Gastrocnemius medialis (tissue), 4 donors: ENCODE measurements around the gene CRIP3.

Experiments used
- POLR2A ChIP-seq, 2 donors: fragments of 450-650 bp; IDR thresholded peaks; one replicate each; pipeline ENCODE4 v1.6.1; 2017; ENCODE audit warnings: antibody characterized with exemption in 2 of 2, mild to moderate bottlenecking in 2 of 2, moderate library complexity in 2 of 2
- TF ChIP-seq, protein P1 (sequence below), 5 experiments: fragments of 450-650 bp in 3 of 5; fragments of 200-600 bp in 2 of 5; sonication (generic) in 2 of 5; IDR thresholded peaks in 4 of 5; conservative IDR thresholded peaks in 1 of 5; 1 replicate in 4 of 5; 2 replicates in 1 of 5; pipeline ENCODE4 v1.5.1; 2016 to 2019; ENCODE audit warnings: antibody characterized with exemption in 5 of 5, mild to moderate bottlenecking in 3 of 5, moderate library complexity in 3 of 5

- TF ChIP-seq, protein P1, sequence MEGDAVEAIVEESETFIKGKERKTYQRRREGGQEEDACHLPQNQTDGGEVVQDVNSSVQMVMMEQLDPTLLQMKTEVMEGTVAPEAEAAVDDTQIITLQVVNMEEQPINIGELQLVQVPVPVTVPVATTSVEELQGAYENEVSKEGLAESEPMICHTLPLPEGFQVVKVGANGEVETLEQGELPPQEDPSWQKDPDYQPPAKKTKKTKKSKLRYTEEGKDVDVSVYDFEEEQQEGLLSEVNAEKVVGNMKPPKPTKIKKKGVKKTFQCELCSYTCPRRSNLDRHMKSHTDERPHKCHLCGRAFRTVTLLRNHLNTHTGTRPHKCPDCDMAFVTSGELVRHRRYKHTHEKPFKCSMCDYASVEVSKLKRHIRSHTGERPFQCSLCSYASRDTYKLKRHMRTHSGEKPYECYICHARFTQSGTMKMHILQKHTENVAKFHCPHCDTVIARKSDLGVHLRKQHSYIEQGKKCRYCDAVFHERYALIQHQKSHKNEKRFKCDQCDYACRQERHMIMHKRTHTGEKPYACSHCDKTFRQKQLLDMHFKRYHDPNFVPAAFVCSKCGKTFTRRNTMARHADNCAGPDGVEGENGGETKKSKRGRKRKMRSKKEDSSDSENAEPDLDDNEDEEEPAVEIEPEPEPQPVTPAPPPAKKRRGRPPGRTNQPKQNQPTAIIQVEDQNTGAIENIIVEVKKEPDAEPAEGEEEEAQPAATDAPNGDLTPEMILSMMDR (IDR thresholded peaks at IDR 0.05 in 4 of 5, conservative IDR thresholded peaks at IDR 0.05 in 1 of 5): no peak
- no peak for TF ChIP-seq POLR2A (IDR thresholded peaks at IDR 0.05)
Measured at GRCh38 chr6:43282636-43283513, 25.8 kb downstream of the CRIP3 start.
